Right renal cortex interstitium (tissue), 3 donors: ENCODE data around the gene SEPTIN11. TPM values are rescaled to one million over a fixed set of nuclear protein-coding genes. Genes with fewer than 3 reads are reported as not detected.
A peak's percentile ranks its signal among the peaks of the same experiment; 100 is the strongest.

Source experiments
- DNase-seq, 3 donors: peaks; one replicate each; pipeline ENCODE4 v3.0.0-alpha.2; 2013; ENCODE audit warnings: low read depth in 3 of 3, low spot score in 2 of 3
- polyA plus RNA-seq, 3 donors: library from polyadenylated mRNA; unstranded; fragments of 120-200 nt; gene quantifications; one replicate each; pipeline ENCODE4 v1.2.1, GENCODE V29; 2013; ENCODE audit not compliant: insufficient read length in 3 of 3

Gene SEPTIN11
- polyA plus RNA-seq, 3 donors = 271 to 276 (median 272) TPM

GRCh38 chr4:76977736-76978350, 28.3 kb downstream of the SEPTIN11 start:
- DNase-seq = no peak

DNA sequence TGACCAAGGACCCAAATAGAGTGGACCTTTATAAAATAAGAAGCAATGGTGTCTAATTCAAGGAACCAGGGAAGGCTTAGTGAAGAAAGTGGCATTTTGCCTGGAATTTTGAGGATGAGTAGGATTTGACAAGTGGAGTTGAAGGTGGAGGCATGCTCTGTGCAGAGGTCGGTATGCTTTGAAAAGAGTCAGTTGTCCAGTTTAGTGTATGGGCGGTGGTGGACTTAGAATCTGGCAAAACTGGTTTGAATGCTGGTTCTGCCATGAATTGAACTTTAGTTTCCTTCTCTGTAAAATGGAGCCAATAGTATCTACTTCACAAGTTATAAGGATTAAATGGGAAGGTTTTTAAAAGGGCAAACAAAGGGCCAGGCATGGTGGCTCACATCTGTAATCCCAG, 29.7 kb downstream of the SEPTIN11 start:
- DNase-seq = no peak

GRCh38 chr4:76980261-76980660, 30.7 kb downstream of the SEPTIN11 start:
- no peak for DNase-seq

GRCh38 chr4:76981644-76982043, 32.1 kb downstream of the SEPTIN11 start:
- no peak for DNase-seq

GRCh38 chr4:76982638-76983584, 33.4 kb downstream of the SEPTIN11 start:
- DNase-seq = no peak

DNA sequence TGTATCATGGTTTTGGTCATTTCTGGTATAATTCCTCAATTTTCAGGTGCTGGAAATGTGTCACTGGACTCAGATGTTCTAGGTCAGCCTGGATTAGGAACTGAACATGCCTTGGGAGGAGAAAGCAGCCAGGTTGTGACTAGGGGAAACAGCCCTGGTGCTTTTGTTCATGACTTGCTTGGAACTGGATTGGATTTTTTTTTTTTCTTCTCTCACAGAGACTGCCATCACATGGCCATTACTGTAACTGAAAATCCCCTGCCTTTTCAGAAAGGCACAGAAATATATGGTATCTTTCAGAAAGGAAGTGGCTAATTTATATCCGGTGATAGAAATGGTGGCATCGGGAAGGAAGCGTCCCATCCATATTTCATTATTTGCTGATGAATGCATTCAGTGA, 34.6 kb downstream of the SEPTIN11 start:
- no peak for DNase-seq

- peak; percentile 78 to 86 (median 85) for DNase-seq
These were observed 35.2 kb downstream of the SEPTIN11 start for GRCh38 chr4:76984788-76985211.

DNA sequence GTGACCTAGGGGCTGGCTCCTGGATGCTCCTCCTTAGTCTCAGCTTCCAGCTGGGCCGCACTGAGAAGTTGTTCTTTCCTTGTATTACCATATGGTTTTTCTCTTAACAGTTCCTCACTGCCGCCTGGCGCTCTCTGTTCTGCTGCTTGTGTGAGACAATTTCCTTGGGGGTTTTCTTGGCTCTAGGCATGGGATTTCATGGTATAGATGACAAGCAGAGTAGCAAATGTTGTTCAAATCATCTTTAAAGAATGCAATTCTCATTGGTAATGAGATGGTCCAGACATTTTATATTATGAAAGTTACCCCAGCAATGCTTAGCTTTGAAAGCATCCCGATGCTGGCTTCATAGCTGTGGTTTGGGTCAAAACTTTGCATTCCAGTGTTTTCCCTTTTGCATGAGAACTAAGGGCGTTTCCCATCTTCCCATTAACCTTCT, 37.6 kb downstream of the SEPTIN11 start:
- no peak for DNase-seq

GRCh38 chr4:76987685-76988084, 38.1 kb downstream of the SEPTIN11 start:
- DNase-seq = no peak

DNA sequence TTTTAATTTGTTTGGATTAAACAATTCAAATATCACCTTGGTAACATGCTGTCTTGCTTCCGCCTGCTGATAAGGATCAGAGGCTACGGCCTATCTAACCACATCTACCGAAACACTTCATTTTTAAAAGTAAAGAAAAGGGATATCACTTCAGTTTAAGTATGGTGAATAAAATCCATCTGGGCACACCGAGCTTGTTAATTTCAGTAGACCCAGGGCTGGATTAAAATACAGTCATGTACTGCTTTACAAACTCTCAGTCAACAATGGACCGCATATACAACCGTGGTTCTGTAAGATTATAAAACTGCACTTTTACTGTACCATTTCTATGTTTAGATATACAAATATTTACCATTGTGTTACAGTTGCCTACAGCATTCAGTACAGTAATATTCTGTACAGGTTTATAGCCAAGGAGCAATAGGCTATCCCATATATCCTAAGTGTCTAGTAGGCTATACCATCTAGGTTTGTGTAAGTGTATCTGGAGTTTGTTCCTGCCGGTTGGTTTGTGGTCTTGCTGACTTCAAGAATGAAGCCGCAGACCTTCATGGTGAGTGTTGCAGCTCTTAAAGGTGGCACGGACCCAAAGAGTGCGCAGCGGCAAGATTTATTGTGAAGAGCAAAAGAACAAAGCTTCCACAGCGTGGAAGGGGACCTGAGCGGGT, 40.0 kb downstream of the SEPTIN11 start:
- DNase-seq = no peak

DNA sequence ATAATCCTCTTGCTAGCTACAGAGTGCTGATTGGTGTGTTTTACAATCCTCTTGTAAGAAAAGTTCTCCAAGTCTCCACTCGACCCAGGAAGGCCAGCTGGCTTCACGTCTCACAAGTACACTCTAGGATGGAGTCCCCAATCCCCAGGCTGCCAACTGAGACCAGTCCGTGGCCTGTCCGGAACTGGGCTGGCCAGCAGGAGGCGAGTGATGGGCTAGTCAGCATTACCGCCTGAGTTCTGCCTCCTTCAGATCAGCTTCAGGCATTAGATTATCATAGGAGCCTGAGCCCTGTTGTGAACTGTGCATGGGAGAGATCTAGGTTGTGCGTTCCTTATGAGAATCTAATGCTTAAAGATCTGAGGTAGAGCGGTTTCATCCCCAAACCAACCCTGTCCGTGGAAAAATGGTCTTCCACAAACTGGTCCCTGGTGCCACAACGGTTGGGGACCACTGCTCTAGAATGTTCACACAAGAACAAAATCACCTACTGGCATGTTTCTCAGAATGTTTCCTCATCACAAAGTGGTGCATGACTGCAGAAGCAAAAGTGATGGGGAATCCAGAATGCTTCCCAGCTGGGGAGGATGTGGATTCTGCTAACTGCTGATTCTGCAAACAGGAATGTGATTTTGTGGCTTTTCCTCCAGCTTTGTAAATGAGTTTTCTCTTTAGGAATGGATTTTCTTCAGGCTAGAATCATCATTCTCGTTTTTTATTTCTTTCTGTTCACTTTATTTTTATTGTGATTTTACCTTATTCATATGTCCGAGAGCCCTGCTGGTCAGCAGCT, 40.9 kb downstream of the SEPTIN11 start:
- no peak for DNase-seq

DNA sequence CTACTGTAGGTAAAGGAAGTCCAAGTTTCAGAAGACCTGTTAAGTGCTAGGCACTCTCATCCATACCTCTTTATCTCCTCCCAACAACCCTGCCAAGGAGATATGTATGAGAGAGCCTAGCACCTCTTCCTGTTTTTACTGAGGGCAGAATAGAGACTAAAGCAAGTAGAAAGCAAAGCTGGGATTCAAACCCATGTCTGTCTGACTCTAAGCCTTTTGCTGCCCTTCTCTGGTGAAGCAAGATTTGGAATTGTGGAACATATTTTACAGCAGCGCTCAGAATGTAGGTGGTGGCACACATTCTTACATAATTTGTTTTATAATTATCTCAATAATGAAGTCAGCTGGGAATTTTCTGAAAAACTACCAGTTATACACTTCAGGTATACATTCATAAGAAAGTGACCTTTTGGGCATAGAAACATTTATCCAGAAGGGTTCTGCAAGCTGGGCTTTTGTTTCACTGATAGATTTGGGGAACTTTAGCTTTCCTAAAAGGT, 41.7 kb downstream of the SEPTIN11 start:
- no peak for DNase-seq

DNA sequence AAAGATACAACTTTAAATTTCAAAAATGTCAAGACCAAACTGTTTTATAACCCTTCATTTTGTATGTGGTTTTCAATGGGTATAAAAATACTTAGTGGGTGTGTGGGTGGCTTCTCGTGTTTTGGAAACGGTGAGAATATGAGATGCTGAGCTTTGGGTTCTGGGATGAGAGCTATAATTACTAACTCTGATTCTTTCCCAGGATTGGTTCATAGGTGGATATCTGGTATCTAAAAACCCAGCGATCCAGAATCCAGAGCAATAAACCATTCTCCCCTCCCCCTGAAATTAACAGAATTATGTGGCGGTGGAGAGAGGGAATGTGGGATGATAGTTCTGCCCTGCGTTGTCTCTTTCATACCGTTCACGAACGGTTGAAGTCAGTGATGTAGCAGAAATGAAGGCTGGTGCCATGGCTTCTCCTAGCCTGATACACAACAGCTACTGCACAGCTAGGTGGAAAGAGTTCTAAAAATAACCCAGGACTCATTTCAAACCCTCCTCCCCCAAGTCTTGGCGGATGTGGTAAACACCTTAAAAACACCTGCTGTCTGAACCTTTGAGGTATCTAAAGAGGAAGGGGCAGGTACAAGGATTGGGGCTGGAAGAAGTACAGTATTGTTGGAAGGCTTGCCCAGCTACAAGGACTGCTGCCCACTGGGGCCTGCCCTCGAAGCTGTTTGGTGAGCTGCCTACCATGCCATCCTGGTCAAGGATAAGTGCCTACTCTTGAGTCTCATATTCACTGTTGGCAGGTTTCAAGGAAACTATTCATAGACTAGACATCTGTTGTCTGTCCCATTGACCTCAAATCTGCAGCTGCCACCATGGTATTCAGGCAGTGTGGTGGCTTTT, 44.5 kb downstream of the SEPTIN11 start:
- DNase-seq = no peak

DNA sequence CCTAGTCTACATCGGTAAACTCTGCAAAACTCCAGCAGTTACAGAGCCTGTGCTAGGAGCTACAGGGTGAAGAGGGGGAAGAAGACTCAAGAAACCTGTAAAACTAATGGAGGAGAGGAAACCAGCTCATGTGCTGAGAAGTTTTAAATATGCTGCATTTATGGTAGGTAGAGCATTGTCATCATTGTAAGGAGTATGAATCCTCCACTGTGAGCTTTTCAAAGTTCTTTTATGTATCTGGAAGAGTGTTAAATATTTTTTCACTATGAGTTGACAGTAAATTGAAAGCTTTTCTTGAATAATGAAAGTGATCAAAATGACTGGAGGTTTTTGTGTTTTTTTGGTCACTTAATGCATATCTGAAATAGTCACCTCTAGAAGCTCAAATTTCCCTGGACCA, 46.2 kb downstream of the SEPTIN11 start:
- no peak for DNase-seq

GRCh38 chr4:76996445-76996844, 46.9 kb downstream of the SEPTIN11 start:
- no peak for DNase-seq

- DNase-seq = no peak
These were observed 47.5 kb downstream of the SEPTIN11 start for GRCh38 chr4:76997077-76997476.

DNA sequence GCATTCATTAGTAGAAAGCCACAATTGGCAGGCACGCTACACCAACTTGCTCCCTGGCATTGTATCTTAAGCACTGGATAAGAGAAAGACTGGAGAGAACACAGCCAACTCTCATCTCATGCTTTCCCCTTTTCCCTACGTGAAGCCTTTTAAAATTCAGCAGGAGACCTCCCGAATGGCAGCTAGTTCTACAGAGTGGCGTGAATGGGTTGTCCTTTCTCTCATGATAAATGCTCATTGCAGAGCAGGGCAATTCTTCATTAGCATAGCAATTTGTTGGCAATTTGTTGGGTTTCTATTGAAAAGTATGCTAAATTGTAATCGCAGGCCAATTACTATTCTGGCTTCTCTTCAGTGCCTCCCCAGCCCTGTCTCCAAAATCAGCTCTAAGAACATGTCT, 48.0 kb downstream of the SEPTIN11 start:
- DNase-seq = no peak

DNA sequence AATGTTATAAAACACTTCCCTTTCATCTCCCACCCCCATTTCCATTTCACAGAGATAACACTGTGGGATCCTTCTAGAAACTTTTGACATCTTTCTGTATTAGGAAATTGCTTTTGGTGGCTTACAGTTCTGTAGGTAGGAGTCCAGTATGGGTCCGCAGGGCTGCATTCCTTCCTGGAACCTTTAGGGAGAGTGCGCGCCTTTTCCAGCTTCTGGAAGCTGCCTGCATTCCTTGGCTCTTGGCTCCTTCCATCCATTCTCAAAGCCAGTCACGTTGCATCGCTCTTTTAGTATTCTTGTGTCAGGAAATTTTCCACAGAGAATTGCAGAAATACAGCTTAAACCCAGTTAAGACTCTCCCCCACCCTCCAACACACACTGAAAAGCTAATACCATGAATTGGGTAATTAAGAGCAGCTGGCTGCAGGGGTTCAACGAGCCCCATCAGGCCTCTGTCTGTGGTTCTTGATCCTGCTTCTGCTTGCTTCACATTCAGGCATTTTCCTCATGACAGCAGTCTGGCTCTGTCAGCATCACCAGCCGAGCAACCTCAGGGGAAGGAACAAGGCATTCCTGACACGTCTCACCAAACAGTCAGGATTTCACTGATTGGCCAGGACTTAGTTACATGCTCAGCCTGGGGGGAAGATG, 48.8 kb downstream of the SEPTIN11 start:
- DNase-seq = no peak
